Neutrophil (primary cell): ENCODE results near the gene S100P.
"Not testable (repeated sequence)": the region's sequence is repeated elsewhere in the genome, so short reads cannot be mapped to it uniquely, and the experiment has no call there.

Experiments used
- H3K27ac ChIP-seq: fragments of 200-600 bp; sonication (generic); 2 replicates; pipeline ENCODE4 v1.5.1; 2016; ENCODE audit warnings: mild to moderate bottlenecking, moderate library complexity
- H3K27me3 ChIP-seq: fragments of 200-600 bp; sonication (generic); 2 replicates; pipeline ENCODE4 v1.6.0; 2016; ENCODE audit warnings: mild to moderate bottlenecking
- H3K36me3 ChIP-seq: fragments of 200-600 bp; sonication (generic); 2 replicates; pipeline ENCODE4 v1.5.1; 2017
- H3K4me1 ChIP-seq, 2 experiments: fragments of 200-600 bp in 1 of 2; sonication (generic) in 1 of 2; 1 replicate in 1 of 2; 2 replicates in 1 of 2; pipeline versions ENCODE4 v1.5.1 to v1.6.1; 2013 to 2016; ENCODE audit warnings: low read depth in 1 of 2, low read length in 1 of 2, mild to moderate bottlenecking in 1 of 2, moderate library complexity in 1 of 2; ENCODE audit not compliant: control insufficient read depth in 1 of 2, insufficient read depth in 1 of 2
- H3K4me3 ChIP-seq, 2 experiments: fragments of 200-600 bp in 1 of 2; sonication (generic) in 1 of 2; 1 replicate in 1 of 2; 2 replicates in 1 of 2; pipeline ENCODE4 v1.5.1; 2013 to 2016; ENCODE audit warnings: low read depth in 1 of 2, low read length in 1 of 2, mild to moderate bottlenecking in 1 of 2, moderate library complexity in 1 of 2
- H3K9me3 ChIP-seq: fragments of 200-600 bp; sonication (generic); 2 replicates; pipeline ENCODE4 v1.5.1; 2016
- CTCF ChIP-seq: fragments of 200-600 bp; sonication (generic); IDR thresholded peaks from 2 replicates; pipeline ENCODE4 v1.5.1; 2016; ENCODE audit warnings: antibody characterized with exemption

The S100P gene

GRCh38 chr4:6720202-6720699 is 26.6 kb downstream of the S100P start:
- peaks cover 19 to 29% of the 10 kb centered on the region in 2 experiments for H3K4me1 ChIP-seq
- no peaks in the 10 kb centered on the region for H3K27me3 ChIP-seq
- no peak overlapping the region for H3K4me3 ChIP-seq
- no peaks in the 10 kb centered on the region for H3K36me3 ChIP-seq
- no peaks in the 10 kb centered on the region for H3K9me3 ChIP-seq
- no peak overlapping the region for H3K27ac ChIP-seq
- TF ChIP-seq CTCF: peak; percentile 88

GRCh38 chr4:6721121-6721520 is 27.4 kb downstream of the S100P start:
- Histone ChIP-seq H3K27me3 (no peaks in the 10 kb centered on the region), H3K4me3 (no peak overlapping the region)
- TF ChIP-seq CTCF: no peak

GRCh38 chr4:6722891-6723290 is 29.2 kb downstream of the S100P start:
- peaks cover 0 to 7% of the 10 kb centered on the region in 2 experiments for H3K4me1 ChIP-seq
- no peaks in the 10 kb centered on the region for H3K36me3 ChIP-seq
- TF ChIP-seq CTCF: no peak
- no peak overlapping the region for H3K4me3 ChIP-seq
- no peaks in the 10 kb centered on the region for H3K9me3 ChIP-seq
- H3K27ac ChIP-seq: no peak overlapping the region
- H3K27me3 ChIP-seq: no peaks in the 10 kb centered on the region

More at GRCh38 chr4:6721121-6721520, 27.4 kb downstream of the S100P start:
- Histone ChIP-seq H3K4me1 (peaks cover 13 to 22% of the 10 kb centered on the region in 2 experiments), H3K27ac (no peak overlapping the region), H3K9me3 (no peaks in the 10 kb centered on the region), H3K36me3 (no peaks in the 10 kb centered on the region)

- no peak overlapping the region for H3K4me3 ChIP-seq
- no peak overlapping the region for H3K27ac ChIP-seq
- H3K9me3 ChIP-seq: no peaks in the 10 kb centered on the region
- no peaks in the 10 kb centered on the region for H3K27me3 ChIP-seq
- TF ChIP-seq CTCF: no peak
- H3K4me1 ChIP-seq: peaks cover 0 to 5% of the 10 kb centered on the region in 2 experiments
- no peaks in the 10 kb centered on the region for H3K36me3 ChIP-seq
Observed at GRCh38 chr4:6723851-6724250, 30.2 kb downstream of the S100P start.

- Histone ChIP-seq H3K4me1 (peaks cover 0 to 5% of the 10 kb centered on the region in 2 experiments), H3K27me3 (no peaks in the 10 kb centered on the region), H3K27ac (no peak overlapping the region), H3K9me3 (no peaks in the 10 kb centered on the region), H3K4me3 (no peak overlapping the region), H3K36me3 (no peaks in the 10 kb centered on the region)
- no peak for TF ChIP-seq CTCF
Observed at GRCh38 chr4:6724421-6725111, 30.9 kb downstream of the S100P start.

GRCh38 chr4:6725427-6725961 is 31.8 kb downstream of the S100P start:
- H3K27ac ChIP-seq, H3K9me3 ChIP-seq, H3K4me1 ChIP-seq, H3K4me3 ChIP-seq, H3K36me3 ChIP-seq, H3K27me3 ChIP-seq: not testable (repeated sequence)
